Muscle layer of duodenum (tissue), 2 donors: ENCODE results near the gene IL17C.
A peak's percentile ranks its signal among the peaks of the same experiment; 100 is the strongest.

Experiments used
- H3K27ac ChIP-seq: one replicate; pipeline ENCODE4 v1.7.0; 2013; ENCODE audit warnings: mild to moderate bottlenecking, low read length
- H3K27me3 ChIP-seq: one replicate; pipeline ENCODE4 v1.7.0; 2013; ENCODE audit warnings: low read depth, mild to moderate bottlenecking, control low read depth, low read length
- H3K36me3 ChIP-seq, 2 donors: one replicate each; pipeline ENCODE4 v1.7.0; 2013; ENCODE audit warnings: low read length in 2 of 2, control low read depth in 1 of 2, mild to moderate bottlenecking in 1 of 2; ENCODE audit not compliant: insufficient read depth in 2 of 2, control insufficient read depth in 1 of 2
- H3K4me1 ChIP-seq, 2 donors: one replicate each; pipeline ENCODE4 v1.7.0; 2013; ENCODE audit warnings: low read length in 2 of 2, mild to moderate bottlenecking in 2 of 2, control low read depth in 1 of 2, moderate library complexity in 1 of 2; ENCODE audit not compliant: insufficient read depth in 2 of 2, control insufficient read depth in 1 of 2
- H3K4me3 ChIP-seq, 2 donors: one replicate each; pipeline ENCODE4 v1.7.0; 2013; ENCODE audit warnings: low read length in 2 of 2, low read depth in 1 of 2, mild to moderate bottlenecking in 1 of 2
- H3K9me3 ChIP-seq, 2 donors: one replicate each; pipeline ENCODE4 v1.7.0; 2013; ENCODE audit warnings: low read length in 2 of 2, control low read depth in 1 of 2, mild to moderate bottlenecking in 1 of 2; ENCODE audit not compliant: control insufficient read depth in 1 of 2
- donor health status: healthy.

The IL17C gene

DNA sequence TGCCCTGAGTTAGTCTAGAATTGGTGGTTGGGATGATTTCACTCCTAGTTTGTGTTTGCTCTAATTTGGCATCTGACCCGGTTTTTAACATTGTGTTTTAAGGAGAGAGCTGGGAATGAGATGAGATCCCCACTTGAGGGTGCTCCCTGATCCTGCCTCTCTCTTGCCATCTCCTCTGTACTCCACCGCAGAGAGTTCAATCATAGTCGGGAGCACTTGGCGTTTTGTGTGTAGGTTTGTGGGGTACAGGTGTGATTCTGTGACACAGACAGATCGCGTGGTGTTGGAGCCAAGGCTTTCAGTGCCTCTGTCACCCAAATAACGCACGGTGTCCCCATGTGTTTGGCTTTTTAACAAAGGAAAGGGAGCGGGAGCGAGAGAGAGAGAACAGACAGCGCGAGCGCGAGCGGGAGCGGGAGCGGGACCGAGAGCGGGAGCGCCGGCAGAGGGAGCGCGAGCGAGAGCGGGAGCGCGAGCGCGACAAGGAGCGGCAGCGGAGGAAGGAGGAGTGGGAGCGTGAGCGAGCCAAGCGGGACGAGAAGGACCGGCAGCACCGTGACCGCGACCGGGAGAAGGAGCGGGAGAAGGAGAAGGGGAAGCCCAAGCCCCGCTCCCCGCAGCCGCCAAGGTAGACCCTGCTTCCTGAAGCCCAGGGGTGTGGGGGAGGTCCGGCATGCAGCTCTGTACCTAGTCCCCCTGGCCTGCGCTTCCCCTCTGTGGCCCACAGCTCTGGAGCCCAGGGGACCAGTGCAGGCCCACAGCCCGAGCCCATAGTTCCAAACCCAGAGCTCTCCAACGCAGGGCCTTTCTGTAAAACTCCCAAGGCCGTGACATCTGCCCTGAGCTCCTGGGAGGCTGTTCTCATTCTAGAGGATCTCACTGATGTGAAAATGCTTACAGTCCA, 27.2 kb upstream of the IL17C start:
- Histone ChIP-seq H3K4me3 (no peak overlapping the region), H3K27ac (no peak overlapping the region), H3K27me3 (no peaks in the 10 kb centered on the region), H3K9me3 (no peaks in the 10 kb centered on the region), H3K4me1 (no peaks in the 10 kb centered on the region), H3K36me3 (peaks cover 22 to 60% of the 10 kb centered on the region in 2 donors)

DNA sequence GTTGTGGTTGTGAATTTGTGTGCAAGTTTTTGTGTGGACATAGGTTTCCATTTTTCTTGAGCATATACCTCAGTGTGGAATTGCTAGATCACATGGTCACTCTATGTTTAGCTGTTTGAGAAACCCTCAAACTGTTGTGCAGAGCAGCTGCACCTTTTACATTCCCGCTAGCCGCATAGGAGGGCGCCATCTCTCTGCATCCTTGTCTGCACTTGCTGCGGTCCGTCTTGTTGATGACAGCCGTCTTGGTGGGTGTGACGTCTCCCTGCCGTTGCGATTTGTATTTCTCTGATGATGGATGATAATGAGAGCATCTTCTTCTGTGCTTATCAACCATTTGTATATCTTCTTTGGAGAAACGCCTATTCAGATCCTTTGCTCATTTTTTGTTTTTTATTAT, 25.1 kb upstream of the IL17C start:
- H3K27me3 ChIP-seq, result no peaks in the 10 kb centered on the region
- H3K9me3 ChIP-seq, result no peaks in the 10 kb centered on the region
- H3K36me3 ChIP-seq, result peaks cover 15 to 54% of the 10 kb centered on the region in 2 donors
- peaks cover 0 to 4% of the 10 kb centered on the region in 2 donors for H3K4me1 ChIP-seq
- no peak overlapping the region for H3K27ac ChIP-seq
- no peak overlapping the region for H3K4me3 ChIP-seq

DNA sequence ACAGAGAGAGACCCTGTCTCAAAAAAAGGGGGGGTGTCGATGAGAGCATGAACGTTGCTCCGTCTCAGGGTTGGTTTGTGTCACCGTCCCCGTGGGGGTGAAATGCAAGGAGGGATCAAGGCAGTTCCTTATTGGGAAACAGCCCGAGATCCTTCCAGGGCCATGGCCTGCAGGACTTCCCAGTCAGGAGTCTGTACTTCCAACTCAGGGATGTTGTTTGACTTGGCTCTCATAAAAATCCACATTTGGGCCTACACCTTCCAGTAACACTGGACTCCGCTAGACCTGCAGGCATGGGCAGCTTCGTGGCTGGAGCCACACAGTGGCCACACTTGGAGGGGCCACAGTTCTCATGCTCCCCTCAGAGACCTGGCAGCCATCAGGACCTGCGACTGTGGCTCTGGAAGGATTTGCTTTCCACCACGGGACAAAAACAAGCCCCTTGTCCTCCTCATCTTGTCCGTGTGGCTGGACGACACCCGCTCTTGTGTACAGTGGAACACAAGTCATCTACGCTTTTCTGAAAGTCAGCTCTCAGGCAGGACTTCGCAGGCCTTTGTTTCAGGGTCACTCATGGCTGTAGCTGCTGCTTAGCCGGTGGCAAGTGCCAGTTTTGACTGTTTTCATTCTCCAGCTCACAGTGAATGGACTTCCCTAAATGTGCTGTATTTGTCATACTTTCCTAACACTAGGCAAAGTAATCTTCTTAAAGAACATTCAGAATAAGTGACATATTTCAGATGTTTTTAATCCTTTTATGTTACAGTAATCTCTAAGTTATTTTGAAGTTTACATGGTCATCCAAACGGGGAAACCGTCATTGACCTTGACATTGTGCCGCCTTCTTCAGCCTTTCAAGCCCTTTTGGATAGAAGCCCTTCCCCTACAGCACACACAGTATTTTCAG, 24.2 kb upstream of the IL17C start:
- Histone ChIP-seq H3K4me1 (peaks cover 0 to 4% of the 10 kb centered on the region in 2 donors), H3K4me3 (no peak overlapping the region), H3K9me3 (no peaks in the 10 kb centered on the region), H3K36me3 (peaks cover 9 to 60% of the 10 kb centered on the region in 2 donors), H3K27me3 (no peaks in the 10 kb centered on the region), H3K27ac (no peak overlapping the region)

DNA sequence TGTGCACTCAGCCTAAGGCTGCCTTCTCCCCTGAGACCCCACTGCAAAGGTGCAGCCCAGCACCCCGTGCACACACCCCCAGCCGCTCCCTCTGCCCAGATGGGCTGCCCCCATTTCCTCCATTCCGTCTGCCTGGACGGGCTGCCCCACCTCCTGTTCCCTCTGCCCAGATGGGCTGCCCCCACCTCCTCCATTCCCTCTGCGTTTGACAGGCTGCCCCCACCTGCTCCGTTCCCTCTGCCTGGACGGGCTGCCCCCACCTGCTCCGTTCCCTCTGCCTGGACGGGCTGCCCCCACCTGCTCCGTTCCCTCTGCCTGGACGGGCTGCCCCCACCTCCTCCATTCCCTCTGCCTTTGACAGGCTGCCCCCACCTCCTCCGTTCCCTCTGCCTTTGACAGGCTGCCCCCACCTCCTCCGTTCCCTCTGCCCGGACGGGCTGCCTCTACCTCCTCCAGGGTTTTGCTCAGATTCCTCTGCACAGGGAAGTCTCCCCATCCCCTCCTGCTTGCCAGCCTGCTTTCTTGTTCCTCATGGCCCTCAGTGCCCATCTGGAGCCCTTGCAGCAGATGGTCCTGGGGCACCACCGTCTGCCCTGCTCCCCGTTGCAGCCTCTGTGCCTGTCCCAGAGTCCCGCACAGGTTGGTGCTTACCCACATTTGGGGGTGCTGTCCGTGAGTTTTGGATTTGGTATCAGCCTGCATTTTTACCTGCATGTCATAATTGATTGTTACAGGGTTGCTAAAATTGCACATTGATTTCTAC, 23.4 kb upstream of the IL17C start:
- H3K36me3 ChIP-seq, result peaks cover 6 to 57% of the 10 kb centered on the region in 2 donors
- no peak overlapping the region for H3K4me3 ChIP-seq
- H3K27me3 ChIP-seq, result no peaks in the 10 kb centered on the region
- peaks cover 0 to 4% of the 10 kb centered on the region in 2 donors for H3K4me1 ChIP-seq
- H3K9me3 ChIP-seq, result no peaks in the 10 kb centered on the region
- no peak overlapping the region for H3K27ac ChIP-seq

DNA sequence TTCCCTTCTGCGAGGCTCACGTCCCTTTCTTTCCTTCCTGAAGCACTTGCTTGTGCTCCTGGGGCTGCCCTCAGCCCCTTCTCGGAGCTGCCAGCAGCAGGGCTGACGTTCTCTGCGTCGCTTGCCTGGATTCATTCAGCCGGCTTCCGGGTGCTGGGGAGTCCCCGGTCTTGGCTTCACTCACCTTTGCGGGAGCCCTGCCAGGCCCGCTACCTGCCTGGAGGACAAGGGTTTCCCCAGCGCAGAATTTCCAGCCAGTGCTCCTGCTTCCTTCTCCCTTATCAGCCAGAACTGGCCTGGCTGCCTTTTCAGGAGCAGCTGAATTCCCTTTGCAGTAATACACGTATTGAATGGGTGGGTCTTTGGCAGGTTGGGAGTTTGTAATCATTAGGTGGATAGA, 22.1 kb upstream of the IL17C start:
- Histone ChIP-seq H3K4me3 (no peak overlapping the region), H3K4me1 (peaks cover 0 to 4% of the 10 kb centered on the region in 2 donors), H3K27ac (peak overlapping the region; percentile 64), H3K36me3 (peaks cover 4 to 45% of the 10 kb centered on the region in 2 donors), H3K27me3 (no peaks in the 10 kb centered on the region), H3K9me3 (no peaks in the 10 kb centered on the region)

DNA sequence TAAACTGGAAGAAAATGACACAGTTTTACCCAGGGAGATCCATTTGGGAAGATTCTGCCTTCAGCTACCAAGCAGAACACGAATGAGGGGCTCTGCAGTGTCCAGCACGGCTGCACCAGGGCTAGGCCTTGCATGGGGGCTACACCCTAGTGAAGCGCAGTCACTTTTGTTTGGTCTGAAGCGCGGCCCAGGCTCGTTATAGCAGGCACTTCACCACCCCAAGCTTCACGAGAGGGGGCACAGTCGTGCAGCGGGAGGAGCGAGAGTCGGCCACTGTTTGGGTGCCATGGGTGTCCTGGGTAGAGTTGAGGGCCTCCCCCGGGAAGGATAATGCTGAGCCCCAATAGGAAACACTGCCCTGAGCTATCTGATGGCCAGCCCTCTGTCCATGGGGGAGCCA, 21.6 kb upstream of the IL17C start:
- H3K36me3 ChIP-seq, result peaks cover 4 to 44% of the 10 kb centered on the region in 2 donors
- H3K9me3 ChIP-seq, result no peaks in the 10 kb centered on the region
- H3K4me3 ChIP-seq, result no peak overlapping the region
- peak overlapping the region; percentile 64 for H3K27ac ChIP-seq
- no peaks in the 10 kb centered on the region for H3K27me3 ChIP-seq
- peaks cover 0 to 4% of the 10 kb centered on the region in 2 donors for H3K4me1 ChIP-seq

DNA sequence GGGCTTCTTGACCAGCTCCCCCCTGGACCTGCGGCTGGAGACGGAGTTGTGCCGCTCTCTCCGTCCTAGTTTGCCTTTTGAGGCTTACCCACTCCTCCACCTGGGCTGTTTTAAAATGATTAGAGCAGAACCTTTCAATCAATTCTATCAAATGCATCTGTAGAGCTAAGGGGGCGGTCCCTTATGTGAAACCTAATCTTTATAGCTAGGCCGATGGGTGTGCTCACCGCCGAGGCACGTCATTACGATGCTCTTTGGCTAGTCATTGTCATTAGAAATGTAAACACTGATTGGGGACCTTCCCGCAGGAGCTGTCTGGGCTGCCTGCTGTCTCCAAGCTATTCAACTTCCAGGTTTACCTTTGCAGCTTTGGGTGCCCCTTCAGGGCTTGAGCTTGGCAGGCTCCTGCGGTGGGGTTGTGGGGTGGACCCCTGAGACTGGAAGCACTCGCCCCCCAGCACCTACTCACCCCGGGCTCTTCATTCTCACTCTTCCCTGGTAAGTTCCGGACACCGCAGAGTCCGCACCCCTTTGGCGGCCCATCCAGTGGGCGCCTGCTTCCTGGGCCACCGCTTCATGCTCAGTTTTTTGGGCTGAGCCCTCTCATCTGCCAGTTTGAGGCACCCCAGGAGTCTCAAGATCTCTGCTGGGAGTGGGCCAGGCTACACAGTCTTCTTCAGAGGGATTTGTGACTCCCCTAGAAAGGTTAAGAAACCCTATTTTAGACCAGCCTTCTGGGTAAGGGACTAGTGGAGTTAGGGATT, 20.9 kb upstream of the IL17C start:
- peaks cover 9 to 48% of the 10 kb centered on the region in 2 donors for H3K36me3 ChIP-seq
- no peak overlapping the region for H3K4me3 ChIP-seq
- no peaks in the 10 kb centered on the region for H3K9me3 ChIP-seq
- H3K27me3 ChIP-seq, result no peaks in the 10 kb centered on the region
- peaks cover 0 to 4% of the 10 kb centered on the region in 2 donors for H3K4me1 ChIP-seq
- H3K27ac ChIP-seq, result no peak overlapping the region

DNA sequence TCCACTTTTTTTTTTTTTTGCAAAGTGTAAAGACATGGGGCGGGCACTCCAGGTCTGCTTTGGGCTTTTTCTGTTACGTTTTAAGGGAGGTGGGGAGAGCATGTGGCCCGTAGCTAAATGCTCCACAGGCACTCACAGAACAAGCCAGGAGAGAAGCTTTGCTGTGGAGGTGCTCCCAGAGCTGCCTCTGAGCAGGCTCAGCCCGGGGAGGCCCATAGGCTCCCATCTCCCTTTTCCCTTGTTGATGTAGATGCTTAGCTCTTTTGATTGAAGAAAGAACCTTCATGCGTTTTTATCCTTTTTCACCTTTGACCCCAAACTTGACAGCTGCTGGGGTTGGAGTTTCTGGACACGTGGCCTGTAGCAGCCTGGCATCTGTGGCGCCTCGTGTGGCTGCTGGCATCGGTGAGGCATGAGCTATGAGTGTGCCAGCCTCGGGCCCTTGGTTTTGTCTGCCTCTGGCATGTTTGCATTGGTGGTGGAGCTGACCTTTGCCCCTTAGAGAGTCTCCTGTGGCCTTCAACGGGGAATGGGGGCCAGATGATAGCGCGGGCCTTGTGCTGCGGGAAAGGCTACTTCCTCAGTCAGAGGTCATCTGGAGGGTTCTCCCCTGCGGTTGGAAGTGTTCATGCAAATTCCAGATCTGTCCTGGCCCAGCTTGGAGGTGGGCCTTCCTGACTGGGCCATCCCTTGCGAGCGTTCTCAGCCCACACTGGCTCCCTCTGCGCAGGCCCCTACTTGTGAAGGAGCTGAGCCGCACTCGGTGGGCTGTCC, 20.0 kb upstream of the IL17C start:
- Histone ChIP-seq H3K27ac (no peak overlapping the region), H3K36me3 (peaks cover 13 to 51% of the 10 kb centered on the region in 2 donors), H3K4me3 (no peak overlapping the region)

DNA sequence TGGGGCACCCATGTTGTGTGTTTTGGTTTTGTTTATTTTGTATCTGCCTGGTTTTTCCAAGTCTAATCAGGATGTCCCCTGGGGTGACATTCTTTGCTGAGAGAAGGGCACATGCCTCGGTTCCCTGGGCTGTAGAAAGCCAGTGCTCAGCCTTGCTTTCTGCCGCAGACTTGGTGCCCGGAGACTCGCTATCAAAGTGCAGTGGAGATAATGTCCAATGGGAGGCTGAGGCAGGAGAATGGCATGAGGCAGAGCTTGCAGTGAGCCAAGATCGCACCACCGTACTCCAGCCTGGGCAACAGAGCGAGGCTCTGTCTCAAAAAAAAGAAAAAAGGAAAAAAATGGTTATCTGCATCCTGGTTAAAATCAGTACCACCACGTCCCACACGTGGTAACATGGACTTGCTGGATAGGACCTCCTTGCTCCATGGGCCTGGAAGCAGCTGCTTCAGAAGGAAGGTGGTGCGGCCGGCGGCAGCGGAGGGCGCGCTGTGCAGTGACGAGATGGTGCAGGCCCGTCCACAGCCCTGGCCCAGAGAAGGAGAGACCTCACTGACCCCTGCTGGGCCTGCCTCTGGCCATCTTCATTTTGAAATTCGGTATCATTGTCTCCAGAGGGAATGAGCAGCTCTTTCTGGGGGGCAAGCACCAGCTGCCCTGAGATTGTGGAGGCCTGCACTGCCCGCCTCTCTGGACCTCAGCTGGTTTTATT, 19.3 kb upstream of the IL17C start:
- H3K27ac ChIP-seq, result no peak overlapping the region
- peaks cover 21 to 55% of the 10 kb centered on the region in 2 donors for H3K36me3 ChIP-seq
- H3K4me3 ChIP-seq, result no peak overlapping the region
- peaks cover 0 to 4% of the 10 kb centered on the region in 2 donors for H3K4me1 ChIP-seq
- H3K27me3 ChIP-seq, result no peaks in the 10 kb centered on the region
- no peaks in the 10 kb centered on the region for H3K9me3 ChIP-seq

More for the DNA sequence above, 20.0 kb upstream of the IL17C start:
- Histone ChIP-seq H3K27me3 (no peaks in the 10 kb centered on the region), H3K4me1 (peaks cover 0 to 4% of the 10 kb centered on the region in 2 donors), H3K9me3 (no peaks in the 10 kb centered on the region)
